IPS-11a (cell line): ENCODE measurements around the gene NR2F1-AS1.

Experiments used
- H3K4me3 ChIP-seq: one replicate; pipeline ENCODE4 v1.5.1; 2013; ENCODE audit warnings: low read depth, low read length, control low read depth

The NR2F1-AS1 gene

DNA sequence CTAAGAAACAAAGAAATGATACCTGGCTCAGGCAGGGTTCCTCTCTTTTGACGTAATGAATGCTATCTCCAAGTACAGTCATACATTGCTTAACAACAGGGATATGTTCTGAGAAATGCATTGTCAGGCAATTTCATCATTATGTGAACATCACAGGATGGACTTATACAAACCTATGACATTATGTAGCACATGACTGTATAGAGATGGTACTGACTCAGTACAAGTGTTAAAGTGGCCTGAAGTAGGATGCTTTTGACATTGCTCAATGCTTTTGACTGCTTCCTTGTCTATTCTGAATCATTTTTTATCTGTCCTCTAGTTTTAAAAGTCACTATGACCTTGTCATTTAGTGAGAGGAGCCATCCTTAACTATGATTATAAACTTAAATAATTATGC is 147.6 kb downstream of the NR2F1-AS1 start:
- no peak overlapping the region for H3K4me3 ChIP-seq

DNA sequence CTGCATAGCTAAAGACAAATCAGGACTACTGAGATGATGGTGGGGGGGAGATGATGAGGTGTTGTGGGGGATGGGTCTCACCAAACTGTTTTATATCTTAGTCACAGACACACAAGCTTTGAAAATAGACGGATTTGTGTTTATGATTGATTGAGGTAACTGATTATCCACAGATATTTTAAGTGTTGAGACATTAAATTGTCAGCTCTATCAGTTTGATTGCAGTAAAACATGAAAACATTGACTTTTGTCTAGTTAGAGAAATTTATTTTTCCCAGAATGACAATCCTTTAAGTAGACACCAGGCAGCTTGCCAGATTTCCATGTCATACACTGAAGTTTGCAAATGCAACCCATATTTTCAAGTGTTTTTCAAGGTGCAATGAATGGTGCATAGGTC is 149.8 kb downstream of the NR2F1-AS1 start:
- H3K4me3 ChIP-seq: no peak overlapping the region

DNA sequence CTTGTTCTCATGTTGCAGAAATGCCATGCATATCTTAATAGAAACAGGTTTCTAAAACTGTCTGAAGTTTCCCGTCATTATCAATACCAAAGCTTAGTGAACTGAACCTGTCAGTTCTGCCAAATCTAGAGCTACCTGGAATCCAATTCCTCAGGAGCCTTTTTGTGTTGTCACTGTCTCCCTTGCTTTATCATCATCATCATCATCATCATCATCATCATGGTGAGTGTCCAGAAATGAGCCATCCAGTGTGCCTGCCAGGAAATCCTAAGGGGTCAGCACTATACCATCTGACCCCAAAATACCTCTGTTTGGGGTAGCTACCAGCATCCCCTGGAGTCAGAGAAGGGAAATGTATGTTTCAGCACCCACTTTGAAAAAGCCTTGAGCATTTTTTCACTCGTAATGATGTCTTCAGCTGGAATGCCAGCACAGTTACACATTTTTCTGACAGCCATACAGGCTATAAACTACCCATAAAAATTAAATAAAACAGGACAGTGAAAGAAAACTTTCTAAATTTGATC is 150.3 kb downstream of the NR2F1-AS1 start:
- no peak overlapping the region for H3K4me3 ChIP-seq

DNA sequence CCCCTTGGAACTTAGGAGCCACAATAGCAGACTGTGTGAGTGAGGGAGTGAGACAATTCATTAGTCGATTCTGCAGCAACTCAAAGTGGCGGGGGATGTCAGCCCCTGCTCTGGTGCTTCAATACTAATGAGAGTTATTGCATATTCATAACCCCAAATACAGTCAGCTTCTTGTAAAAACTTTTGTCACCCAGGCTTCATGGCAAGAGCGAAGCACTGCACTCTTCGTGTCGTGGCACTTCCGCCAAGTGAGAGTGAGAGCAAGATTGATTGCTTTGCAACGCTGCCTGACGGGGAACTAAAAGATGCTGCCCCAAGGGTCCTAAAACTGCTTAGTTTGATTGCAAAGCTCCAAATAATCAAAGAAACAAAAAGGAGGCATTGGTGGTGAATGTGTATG is 150.9 kb downstream of the NR2F1-AS1 start:
- H3K4me3 ChIP-seq: no peak overlapping the region

DNA sequence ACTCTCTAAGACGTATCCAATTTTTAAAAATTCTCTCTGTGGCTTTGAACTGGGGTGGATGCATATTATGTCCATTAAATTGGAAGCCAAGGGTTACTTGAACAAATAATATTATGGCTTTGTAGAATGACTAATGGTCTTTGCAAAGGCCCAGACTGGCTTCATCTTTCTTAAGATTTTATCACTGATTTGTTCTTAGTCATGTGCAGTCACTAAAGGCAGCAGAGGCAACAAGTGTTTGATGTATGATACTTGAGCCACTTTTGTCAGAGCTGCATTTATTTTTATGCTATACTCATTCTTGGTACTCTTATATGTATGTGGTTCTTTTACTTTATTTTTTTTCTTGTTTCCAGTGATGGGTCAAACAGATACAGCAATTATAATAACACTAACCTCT is 152.2 kb downstream of the NR2F1-AS1 start:
- H3K4me3 ChIP-seq: no peak overlapping the region

DNA sequence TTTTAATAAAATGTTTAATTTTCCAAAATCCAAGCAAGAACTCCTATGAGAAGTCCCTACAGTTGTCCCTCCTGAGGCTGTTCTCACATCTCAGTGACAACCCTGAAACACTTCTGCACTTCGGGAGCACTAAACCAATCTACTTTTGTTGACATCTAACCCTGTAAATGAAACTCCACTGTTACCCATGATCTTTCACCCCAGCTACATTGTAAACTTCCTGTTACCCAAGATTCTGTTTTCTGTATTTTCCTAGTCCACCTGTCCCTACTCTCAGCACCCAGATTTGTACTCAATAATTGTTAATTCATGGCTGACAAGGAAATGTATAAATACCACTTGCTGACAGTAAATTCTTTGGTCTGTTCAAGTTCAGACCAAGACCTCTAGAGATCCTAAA is 153.7 kb downstream of the NR2F1-AS1 start:
- H3K4me3 ChIP-seq: no peak overlapping the region

DNA sequence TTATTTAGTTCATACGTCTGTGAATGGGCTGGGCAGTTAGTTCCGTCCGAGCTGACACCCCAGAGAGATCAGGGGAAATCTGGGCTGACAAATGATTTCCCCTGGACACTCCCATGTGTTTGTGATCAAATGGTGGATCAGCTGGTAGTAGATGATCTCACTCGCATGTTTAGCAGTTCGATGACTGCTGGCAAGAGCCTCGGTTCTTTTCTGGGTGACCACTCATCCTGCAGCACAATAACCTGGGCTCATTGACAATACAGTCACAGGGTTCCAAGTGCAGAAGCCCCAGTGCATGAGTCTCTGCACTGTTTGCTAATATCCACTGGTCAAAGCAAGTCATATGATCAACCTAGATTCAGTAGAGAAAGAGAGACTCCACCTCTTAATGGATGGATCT is 155.9 kb downstream of the NR2F1-AS1 start:
- H3K4me3 ChIP-seq: no peak overlapping the region

DNA sequence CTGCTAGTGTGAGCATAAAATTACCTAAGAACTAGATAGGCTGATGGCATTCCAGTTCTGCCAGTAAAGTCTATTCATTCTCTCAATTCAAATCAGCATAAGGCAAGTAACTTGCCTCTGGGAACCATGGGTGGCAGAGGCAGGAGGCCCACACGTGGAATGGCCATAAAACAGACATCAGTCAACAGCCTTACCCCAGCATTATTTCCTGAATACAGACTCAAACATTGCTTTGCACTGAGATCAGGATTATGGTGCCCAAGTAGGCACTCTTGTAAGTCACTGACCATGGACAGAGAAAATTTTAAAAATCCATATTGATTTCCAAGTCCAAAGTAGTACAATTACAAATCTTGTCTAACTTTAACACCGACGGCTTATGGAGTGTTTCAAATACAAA is 157.7 kb downstream of the NR2F1-AS1 start:
- H3K4me3 ChIP-seq: no peak overlapping the region

DNA sequence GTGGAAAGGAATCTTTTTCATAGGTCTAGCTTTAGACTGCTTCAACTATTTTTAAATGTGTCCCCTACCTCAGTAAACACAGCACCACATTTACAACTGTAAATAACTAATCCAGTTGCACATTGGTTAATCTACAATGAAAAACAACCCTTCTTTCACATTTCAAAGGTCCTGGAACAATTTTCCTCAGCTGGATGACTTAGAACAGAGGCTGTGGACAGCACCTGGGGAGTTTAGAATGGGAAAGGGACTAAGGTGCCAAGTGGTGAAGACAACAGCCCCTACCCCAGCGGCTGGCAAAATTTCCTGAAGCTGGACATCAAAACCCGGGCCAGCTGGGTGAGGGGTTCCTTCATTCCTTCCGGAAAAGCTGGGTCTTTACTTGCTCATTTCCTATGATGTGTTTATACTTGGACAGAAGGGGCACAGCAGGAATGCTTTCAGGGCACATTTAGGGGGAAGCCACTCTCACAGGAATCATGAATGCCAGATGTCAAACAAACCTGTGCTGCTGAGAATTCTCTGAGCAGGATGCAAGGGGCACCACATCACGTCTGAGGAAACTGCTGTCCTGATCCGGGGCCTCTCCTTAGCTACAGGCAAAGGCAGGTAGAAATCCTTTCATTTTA is 158.3 kb downstream of the NR2F1-AS1 start:
- H3K4me3 ChIP-seq: no peak overlapping the region

DNA sequence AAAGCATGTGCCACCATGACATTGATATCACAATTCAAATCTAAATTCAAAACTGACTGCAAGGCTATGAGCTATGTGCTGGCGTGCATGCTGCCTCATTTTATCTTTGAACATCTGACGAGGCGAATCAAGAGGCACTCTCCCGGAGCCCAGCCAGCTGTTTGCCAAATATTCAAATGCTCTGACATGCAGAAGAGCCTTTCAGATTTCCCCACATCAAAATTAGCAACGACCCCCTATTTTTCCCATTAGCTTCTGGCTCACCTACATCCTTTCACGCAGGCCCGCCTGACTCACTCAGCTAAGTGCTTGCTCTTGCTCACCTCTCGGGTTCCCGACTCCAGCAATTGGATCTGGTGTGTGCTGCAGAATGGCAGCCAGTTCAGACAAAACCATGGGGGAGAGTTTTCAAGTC is 159.0 kb downstream of the NR2F1-AS1 start:
- H3K4me3 ChIP-seq: no peak overlapping the region

DNA sequence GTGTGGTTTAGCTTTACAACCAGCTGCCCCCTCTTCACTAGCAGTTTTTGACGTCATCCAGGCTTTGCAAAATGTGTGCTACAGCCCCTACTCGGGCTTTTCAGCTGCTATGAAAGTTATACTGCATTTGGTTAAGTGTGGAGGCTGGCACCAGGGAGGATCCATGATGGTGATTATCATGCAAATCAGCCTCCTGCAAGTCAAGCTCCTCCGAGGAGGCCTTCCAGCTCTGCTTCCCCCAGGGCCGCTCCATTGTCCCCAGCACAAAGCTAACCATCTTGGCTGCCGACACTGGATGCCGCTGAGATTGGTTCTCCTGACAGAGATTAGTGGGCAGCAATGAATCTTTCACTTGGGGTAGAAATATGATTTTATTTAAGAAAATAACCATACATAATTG is 159.6 kb downstream of the NR2F1-AS1 start:
- H3K4me3 ChIP-seq: no peak overlapping the region

DNA sequence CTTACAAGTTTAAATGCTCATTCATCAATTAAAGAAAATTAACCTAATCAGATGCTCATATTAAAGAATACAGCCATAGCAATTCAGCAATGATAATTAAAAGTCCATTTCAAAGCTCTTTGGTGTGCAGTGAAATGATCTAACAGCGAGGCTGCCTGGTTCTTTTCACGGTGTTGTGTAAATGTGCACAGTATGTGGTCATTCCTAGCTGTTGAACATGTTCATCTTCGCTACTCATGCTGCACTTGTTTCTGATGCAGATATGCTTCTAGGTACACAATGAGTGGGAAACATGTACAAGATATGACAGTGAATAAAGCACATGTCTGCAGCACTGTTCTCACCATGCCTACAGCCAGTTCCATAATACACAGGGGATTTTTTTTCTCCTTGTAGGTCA is 163.5 kb downstream of the NR2F1-AS1 start:
- no peak overlapping the region for H3K4me3 ChIP-seq

DNA sequence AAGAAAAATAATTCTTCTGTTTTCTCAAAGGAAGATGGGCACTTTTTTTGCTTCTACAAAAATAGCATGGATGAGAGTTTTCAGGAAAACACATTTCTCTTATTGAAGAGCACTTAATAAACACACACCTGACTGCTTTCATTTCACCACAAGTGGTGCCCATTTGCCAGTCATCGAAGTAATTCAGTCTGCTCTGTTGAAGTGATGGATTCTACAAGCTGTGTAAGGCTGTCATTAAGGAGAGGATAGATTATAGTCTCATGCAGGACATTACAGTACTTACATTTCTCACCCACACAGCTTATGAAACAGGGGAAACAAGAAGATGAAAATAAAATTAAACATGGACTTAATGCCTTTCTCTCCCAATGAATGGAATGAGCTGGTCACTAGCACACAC is 165.2 kb downstream of the NR2F1-AS1 start:
- no peak overlapping the region for H3K4me3 ChIP-seq

DNA sequence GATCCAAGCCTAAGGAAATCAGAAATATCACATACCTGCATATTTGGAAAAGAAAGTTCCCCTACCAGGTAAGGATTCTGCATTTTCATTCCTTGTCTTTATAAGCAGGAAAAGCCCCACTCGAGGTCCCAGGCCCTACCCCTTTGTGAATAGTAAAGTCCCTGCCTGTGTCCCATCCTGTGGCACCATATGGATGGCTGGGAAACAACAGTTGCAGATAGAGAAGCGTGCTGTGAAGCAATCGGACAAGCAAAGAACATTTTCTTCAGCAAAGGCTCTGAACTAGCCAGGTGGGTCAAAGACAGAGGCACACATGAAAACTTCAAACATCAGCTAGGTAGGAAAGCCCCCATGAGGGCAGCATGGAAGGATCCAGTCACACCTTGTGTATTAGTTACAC is 169.3 kb downstream of the NR2F1-AS1 start:
- H3K4me3 ChIP-seq: no peak overlapping the region

DNA sequence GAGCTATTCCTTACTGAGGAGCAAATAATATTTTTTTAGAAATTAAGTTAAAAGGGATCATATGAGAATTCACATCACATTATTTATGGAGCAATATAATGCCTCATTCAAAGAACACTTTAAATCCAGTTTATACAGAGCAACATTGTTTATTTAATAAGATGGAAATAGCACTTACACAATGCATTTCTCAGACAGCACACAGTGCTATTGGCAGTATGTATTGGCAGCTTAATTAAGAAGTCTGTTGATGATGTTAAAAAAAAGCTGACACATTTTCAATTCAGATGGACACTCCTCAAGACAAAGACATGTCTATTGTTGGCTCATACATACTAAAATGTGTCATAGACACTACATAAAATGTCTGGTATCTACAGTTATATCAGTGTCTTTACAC is 171.3 kb downstream of the NR2F1-AS1 start:
- H3K4me3 ChIP-seq: no peak overlapping the region

DNA sequence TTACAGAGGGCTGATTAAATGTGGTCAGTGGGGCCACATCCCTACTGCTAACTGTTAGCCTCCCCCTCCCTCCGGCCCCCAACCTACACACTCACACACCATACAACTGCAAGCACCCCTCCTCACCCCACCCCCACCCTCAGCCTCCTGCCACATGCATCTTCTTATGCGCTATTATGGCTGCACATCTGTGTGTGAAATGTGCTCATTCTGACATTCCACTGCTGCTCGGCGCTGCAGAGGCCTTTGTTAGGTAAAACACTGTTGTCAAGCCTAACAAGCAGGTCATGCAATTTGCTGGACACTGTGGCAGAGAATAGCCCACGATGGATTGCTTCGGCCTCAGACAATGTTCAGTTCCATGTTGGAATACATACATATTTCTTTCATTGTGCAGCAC is 173.6 kb downstream of the NR2F1-AS1 start:
- no peak overlapping the region for H3K4me3 ChIP-seq

DNA sequence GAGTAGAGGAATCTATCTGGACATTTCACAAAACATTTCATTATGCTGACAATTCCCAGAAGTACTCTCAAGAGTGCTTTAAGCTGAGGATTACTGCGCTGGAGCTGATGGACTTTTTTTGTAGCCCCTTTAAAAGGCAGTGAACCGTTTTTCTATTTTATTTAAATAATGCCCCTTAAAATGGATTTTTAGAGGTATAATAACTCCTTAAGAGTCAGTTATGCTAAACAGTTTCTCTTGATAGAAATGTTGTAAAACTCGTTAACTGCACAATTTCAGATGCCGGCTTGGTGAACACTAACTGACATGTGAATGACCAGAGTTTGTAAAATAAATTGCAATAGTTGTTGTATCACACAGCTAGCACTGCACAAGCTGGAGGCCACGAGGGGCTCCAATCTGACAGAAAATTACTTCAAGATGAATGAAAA is 174.0 kb downstream of the NR2F1-AS1 start:
- no peak overlapping the region for H3K4me3 ChIP-seq

DNA sequence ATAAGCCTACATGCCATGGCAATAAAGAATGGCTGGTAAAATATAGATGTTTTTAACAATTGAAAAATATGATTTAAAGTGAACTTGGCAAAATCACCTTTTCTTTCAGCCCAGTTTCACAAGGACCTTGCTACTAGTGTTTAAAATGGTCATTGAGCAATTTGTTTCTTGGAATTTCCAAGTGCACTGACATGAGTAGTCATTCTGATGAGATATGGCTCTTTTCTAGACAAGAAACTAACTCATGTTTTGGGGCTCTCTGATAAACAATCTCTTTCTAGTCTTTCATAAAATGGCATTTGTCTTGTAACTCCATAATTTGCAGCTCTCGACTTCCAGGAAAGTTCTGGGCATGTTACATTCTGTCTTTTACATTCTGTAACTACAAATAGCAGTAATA is 176.8 kb downstream of the NR2F1-AS1 start:
- no peak overlapping the region for H3K4me3 ChIP-seq

DNA sequence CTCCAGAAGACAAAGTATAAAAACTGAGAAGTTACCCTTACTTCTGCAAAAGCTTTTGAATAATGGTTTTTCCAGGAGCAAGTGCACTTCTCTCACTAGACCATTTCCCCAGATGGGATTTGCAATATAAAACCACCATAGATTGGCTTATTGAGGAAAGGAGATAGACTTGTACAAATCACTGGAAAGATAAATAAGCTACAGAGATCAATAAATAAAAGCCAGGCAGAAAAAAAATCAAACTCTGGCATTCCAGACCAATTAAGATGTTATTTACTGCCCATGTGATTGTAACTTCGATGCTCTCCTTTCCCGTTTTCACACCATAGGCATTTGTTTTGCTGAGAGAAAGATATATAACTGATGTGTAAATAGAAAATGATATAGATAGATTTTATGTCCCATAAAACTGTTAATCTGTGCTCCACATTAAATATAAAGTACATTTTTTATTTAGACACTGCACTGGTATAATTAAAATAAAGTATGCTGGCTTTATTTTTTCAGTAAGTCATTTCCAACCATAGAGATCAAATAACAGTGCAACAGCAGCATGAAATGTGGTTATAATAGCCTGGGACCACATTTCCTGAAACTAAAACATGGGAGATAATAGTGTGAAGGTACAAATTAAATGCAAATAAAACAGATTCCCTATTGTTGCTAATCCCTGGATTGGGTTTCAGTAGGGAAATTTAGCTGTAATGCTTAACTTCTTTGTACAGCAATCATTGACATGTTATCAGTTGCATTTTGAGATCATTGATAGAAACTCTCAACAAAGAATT is 177.7 kb downstream of the NR2F1-AS1 start:
- H3K4me3 ChIP-seq: no peak overlapping the region

DNA sequence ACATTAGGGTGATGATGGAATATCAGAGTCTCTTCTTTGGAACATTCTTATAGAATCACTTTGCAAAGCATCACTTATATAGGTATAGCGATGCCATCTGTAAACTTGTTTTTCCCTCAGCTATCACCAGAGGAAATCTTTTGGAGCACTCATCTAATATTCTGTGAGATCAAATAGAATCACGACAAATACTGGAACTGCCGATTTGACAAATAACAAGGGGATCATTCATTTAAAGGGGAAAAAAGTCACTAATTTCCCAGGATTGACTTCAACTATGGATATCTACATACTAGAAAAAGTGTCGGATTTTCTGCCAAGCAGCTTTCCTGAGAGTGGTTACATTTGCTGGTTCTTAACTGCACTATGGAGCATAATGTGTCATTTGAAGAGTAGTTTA is 178.6 kb downstream of the NR2F1-AS1 start:
- no peak overlapping the region for H3K4me3 ChIP-seq

DNA sequence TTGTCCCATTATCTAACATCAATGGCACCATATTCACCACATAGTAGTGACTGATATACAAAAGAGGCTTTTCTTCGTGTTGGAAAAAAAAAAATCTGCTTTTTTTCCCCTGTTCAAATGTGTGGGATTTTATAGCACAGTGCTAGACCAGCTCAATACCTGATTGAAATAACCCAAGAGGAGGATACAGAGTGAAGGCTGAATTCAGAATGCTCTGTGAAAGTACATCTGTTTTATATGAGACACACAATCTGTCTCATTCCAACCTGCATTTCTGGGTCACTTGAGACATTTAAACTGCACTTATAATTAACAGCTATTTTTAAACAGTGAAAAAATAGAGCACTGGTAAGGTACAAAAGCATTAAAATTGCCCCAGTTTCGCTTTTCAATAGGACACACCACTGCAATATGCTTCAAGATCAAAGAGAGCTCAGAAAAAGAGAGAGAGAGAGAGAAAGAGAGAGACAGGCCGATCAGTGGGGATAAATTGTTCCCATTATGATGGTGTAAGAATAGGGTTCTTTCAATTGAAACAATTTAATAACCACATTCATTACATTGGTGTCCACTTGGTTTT is 179.3 kb downstream of the NR2F1-AS1 start:
- no peak overlapping the region for H3K4me3 ChIP-seq

DNA sequence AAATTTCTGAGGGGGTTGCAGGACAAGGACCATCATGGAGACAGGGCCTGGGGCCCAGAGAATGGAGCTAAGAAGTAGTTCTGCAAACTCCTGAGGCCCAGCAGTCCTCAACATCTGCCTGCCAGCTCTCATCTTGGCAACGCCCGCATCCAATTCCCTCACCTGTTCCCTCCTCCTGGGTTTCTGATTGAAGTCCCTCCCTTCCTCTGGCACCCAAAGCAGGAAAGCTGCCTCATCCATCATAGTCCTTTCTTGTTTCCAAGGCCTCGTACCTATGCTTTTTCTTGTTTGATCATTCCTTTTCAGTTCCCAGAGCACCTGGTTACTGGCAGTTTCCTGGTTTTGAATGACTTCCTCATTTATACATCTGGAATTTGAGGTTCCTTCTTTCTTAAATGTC is 181.3 kb downstream of the NR2F1-AS1 start:
- no peak overlapping the region for H3K4me3 ChIP-seq
